Memory B cell (primary cell): ENCODE data around the gene WNT2B.

ENCODE experiments used
- ATAC-seq: fragments of 150-1000 bp; cut with Tn5 transposase; 2 replicates; pipeline ENCODE4 v1.10.0; 2021; ENCODE audit warnings: low read depth, mild to moderate bottlenecking, moderate library complexity
- DNase-seq, 2 donors: peaks; one replicate each; pipeline ENCODE4 v3.0.0; 2022; ENCODE audit warnings: low spot score in 2 of 2
- H3K27ac Mint-ChIP-seq: one replicate; pipeline ENCODE4 v1.8.0; 2022; ENCODE audit warnings: mild to moderate bottlenecking, moderate library complexity, mixed read lengths
- H3K27me3 Mint-ChIP-seq: one replicate; pipeline ENCODE4 v1.8.0; 2022; ENCODE audit warnings: mixed read lengths
- H3K36me3 Mint-ChIP-seq: one replicate; pipeline ENCODE4 v1.8.0; 2022; ENCODE audit warnings: mild to moderate bottlenecking, mixed read lengths
- H3K4me1 Mint-ChIP-seq: one replicate; pipeline ENCODE4 v1.8.0; 2022; ENCODE audit warnings: mixed read lengths
- H3K4me3 Mint-ChIP-seq: one replicate; pipeline ENCODE4 v1.8.0; 2022; ENCODE audit warnings: mild to moderate bottlenecking, moderate library complexity, mixed read lengths
- H3K9me3 Mint-ChIP-seq: one replicate; pipeline ENCODE4 v1.8.0; 2022; ENCODE audit warnings: mixed read lengths

Gene WNT2B

DNA sequence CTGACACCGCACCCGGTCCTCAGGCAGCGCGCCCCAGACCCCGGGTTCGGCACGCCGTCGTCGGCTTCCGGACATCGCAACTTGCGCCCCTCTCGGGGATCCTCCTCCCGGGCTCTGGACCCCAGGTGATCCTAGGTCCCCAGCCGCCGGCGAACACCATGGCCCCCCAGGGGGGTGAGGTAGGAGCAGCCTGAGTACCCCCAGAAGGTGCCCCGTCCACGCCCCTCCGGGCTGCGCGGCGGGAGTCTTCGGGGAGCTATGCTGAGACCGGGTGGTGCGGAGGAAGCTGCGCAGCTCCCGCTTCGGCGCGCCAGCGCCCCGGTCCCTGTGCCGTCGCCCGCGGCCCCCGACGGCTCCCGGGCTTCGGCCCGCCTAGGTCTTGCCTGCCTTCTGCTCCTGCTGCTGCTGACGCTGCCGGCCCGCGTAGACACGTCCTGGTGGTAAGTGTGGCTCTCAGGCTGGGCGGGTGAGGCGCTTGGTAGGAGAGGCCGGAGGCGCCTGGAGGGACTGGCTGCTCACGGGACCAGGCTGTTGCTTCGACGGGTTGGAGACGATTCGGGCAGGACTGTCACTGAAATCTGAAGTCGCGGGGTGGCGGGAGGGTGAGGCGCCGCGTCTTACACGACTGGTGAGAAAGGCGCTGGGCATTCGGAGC, 367 bp downstream of the WNT2B start:
- Mint-ChIP-seq H3K36me3 (no peaks in the 10 kb centered on the region), H3K27me3 (peaks cover 9% of the 10 kb centered on the region), H3K9me3 (no peaks in the 10 kb centered on the region), H3K27ac (no peak overlapping the region), H3K4me3 (peak overlapping the region; percentile 47), H3K4me1 (peaks cover 9% of the 10 kb centered on the region)
- peak; percentile 16 to 55 for DNase-seq
- ATAC-seq: peak; percentile 47

DNA sequence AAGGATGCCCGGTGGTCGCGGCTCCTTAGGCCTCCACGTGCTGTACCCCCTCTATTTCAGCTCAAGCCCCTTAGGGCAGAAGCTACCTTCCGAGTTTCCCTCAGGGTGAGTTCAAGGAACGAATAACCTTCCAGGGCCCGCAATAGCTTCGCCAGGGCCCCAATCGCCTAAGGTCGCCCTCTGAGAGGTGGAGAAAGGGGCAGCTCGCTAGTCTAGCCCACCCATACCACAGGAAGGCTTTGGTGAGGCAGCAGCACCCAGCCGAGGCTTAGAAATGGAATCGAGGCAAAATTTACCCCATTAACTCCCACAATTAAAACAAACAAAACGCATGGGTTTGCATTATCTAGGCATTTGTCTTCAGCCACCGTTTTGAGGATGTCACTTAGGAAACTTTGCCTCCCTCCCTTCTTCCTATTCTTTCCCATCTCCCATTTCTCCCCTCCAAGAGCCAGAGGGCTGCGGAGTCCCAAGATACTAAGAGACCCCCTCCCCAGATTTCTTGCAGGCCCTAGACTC, 954 bp downstream of the WNT2B start:
- Mint-ChIP-seq H3K9me3 (no peaks in the 10 kb centered on the region), H3K4me1 (peaks cover 9% of the 10 kb centered on the region), H3K27me3 (peaks cover 5% of the 10 kb centered on the region), H3K4me3 (peak overlapping the region; percentile 32), H3K36me3 (no peaks in the 10 kb centered on the region), H3K27ac (no peak overlapping the region)
- DNase-seq (no peak), ATAC-seq (no peak)

DNA sequence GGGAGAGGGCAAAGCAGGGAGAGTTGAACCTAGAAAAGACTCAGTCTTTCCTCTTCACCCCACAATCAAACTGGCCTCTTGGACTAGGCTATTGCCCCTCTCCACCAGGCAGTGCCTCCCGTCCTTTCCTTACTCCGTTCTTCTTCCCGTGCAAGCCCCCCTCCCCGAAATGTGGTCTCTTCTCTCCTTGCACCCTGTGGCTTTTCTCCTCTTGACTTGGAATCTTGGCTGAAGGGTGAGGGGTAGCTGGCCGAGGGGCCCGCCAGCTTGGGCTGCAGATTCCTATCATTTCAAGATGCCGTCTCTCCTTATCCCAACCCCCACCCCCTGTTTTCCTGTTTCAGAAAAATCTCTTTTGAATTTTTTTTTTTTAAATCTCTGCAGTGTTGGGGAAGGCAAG, 1.6 kb downstream of the WNT2B start:
- H3K4me3 Mint-ChIP-seq: peak overlapping the region; percentile 32
- peaks cover 6% of the 10 kb centered on the region for H3K27me3 Mint-ChIP-seq
- DNase-seq (no peak), ATAC-seq (no peak)
- H3K9me3 Mint-ChIP-seq: no peaks in the 10 kb centered on the region
- no peaks in the 10 kb centered on the region for H3K36me3 Mint-ChIP-seq
- H3K4me1 Mint-ChIP-seq: peaks cover 9% of the 10 kb centered on the region
- H3K27ac Mint-ChIP-seq: no peak overlapping the region

DNA sequence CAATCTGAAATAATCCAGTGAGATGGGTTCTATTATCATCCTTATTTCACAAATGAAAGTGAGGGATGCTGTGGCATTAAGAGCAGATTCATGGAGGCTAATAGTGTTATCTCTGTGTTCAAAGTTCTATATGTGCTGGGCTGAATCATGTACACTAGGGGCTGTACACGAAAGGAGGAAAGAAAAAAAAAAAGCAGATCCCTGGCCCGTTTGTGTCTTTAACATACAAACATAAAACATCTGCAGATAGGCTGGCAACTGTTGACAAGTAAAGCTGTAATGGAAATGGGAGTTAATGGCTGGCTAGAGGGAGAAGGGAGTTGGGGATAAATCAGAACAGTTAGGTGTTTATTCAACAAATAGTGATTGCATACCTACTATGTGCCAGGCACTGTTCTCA, 3.1 kb downstream of the WNT2B start:
- no peak overlapping the region for H3K4me3 Mint-ChIP-seq
- no peak overlapping the region for H3K27ac Mint-ChIP-seq
- H3K4me1 Mint-ChIP-seq: peaks cover 5% of the 10 kb centered on the region
- ATAC-seq (no peak), DNase-seq (no peak)
- H3K27me3 Mint-ChIP-seq: peaks cover 6% of the 10 kb centered on the region
- no peaks in the 10 kb centered on the region for H3K9me3 Mint-ChIP-seq
- no peaks in the 10 kb centered on the region for H3K36me3 Mint-ChIP-seq

DNA sequence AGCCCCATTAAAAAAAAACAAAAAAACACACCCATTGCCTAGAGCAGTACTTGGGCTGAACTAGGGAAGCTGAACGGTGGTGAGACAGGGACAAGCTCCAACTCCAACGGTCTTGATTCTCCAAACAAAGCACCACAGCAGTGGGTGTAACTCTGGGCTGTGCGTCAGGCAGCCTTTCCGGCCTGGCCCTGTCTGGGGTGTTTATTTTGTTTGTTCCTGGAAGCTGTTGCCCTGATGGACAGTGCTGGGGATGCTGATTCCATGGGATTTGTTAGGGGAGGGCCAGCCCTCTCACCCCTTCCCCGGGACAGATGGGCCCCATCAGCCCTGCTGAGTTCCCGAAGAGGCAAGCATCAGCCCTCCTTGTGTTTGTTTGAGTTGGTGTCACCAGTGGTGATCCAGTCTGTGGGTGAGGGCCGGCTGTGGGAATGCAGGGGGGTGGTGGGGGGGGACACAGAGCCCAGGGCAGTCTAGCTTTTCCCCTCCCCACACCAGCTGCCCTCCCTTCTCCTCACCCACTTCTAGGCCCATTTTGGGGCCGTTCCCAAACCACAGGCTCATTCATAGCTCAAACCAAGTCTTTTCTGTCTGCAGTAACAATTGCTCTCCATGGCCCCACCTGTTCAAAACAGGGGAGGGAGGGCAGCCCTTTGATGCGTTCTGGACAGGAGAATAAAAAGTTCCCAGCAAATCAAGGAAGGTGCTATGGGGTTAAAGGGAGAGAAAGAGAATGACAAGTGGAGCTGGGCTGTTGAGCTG, 4.5 kb downstream of the WNT2B start:
- H3K27me3 Mint-ChIP-seq: peaks cover 3% of the 10 kb centered on the region
- H3K36me3 Mint-ChIP-seq: no peaks in the 10 kb centered on the region
- no peak overlapping the region for H3K4me3 Mint-ChIP-seq
- DNase-seq (no peak), ATAC-seq (no peak)
- no peaks in the 10 kb centered on the region for H3K9me3 Mint-ChIP-seq
- H3K27ac Mint-ChIP-seq: no peak overlapping the region
- peaks cover 2% of the 10 kb centered on the region for H3K4me1 Mint-ChIP-seq

DNA sequence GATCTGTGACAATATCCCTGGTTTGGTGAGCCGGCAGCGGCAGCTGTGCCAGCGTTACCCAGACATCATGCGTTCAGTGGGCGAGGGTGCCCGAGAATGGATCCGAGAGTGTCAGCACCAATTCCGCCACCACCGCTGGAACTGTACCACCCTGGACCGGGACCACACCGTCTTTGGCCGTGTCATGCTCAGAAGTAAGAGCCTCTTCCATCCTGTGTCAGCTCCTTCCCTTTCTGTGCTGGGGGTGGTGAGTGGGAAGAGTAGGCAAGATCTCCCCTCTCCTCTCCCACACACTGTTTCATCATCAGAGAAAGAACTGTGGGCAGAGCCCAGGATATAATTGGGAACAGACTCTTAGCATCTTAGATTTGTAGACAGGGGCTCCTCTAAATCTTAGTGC, 6.1 kb downstream of the WNT2B start:
- Mint-ChIP-seq H3K4me3 (no peak overlapping the region), H3K27me3 (peaks cover 1% of the 10 kb centered on the region), H3K27ac (no peak overlapping the region), H3K4me1 (no peaks in the 10 kb centered on the region), H3K9me3 (no peaks in the 10 kb centered on the region), H3K36me3 (no peaks in the 10 kb centered on the region)
- no peak for ATAC-seq
- no peak for DNase-seq

DNA sequence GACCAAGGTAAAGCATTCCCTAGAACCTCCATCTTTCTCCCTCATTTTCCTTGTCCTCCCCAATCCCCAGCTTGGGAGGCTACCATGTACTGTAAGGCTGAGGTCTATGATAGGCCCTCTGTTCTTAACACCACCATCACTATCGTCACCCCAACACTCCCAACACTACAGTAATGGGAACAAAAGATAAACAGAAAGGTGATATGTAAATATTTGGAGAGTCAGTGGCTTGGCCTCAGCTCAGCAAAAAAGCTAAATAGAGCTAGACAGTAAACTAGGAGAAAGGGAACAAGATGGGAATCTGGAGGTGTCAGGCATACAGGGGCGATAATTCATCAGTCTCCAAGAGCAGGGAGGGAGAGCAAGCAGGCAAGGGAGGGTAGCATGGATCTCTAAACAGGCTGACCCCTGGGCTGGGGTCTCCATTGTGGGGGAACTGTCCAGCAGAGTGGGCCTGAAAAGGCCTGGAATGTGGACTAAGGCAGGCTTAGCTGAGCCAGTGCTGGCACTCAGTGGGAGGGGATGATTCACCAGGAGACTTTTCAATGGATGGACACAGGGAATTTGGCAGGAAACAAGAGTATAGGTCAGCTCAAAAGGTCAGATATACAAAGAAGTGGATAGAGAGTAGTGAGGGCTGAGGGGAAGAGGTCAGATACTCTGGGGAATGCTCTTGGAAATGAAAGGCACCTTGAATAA, 6.7 kb downstream of the WNT2B start:
- Mint-ChIP-seq H3K4me3 (no peak overlapping the region), H3K27me3 (peaks cover 1% of the 10 kb centered on the region), H3K4me1 (no peaks in the 10 kb centered on the region), H3K27ac (no peak overlapping the region), H3K36me3 (no peaks in the 10 kb centered on the region), H3K9me3 (no peaks in the 10 kb centered on the region)
- ATAC-seq (no peak), DNase-seq (no peak)

DNA sequence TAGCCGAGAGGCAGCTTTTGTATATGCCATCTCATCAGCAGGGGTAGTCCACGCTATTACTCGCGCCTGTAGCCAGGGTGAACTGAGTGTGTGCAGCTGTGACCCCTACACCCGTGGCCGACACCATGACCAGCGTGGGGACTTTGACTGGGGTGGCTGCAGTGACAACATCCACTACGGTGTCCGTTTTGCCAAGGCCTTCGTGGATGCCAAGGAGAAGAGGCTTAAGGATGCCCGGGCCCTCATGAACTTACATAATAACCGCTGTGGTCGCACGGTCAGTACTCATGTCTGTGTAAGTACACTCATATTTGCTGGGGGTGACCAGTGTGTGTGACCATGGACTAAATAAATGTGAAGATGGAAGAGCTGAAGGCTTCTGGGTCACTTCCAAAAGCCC, 7.4 kb downstream of the WNT2B start:
- Mint-ChIP-seq H3K9me3 (no peaks in the 10 kb centered on the region), H3K4me1 (no peaks in the 10 kb centered on the region), H3K4me3 (no peak overlapping the region), H3K27ac (no peak overlapping the region), H3K27me3 (peaks cover 1% of the 10 kb centered on the region), H3K36me3 (no peaks in the 10 kb centered on the region)
- no peak for ATAC-seq
- no peak for DNase-seq

DNA sequence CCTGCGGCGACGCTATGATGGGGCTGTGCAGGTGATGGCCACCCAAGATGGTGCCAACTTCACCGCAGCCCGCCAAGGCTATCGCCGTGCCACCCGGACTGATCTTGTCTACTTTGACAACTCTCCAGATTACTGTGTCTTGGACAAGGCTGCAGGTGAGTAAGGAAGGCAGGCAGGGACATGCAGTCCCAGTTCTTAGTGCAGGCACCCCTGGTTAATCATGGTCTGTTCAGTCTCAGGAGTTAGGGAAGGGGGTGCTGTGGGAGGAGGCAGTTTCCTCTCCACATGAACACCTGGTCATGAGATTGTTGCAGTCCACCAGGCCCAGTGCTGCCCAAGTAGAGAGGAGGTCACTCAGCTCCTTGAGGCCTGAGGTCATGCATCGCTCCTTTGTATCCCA, 8.5 kb downstream of the WNT2B start:
- Mint-ChIP-seq H3K36me3 (no peaks in the 10 kb centered on the region), H3K9me3 (no peaks in the 10 kb centered on the region), H3K4me1 (no peaks in the 10 kb centered on the region), H3K27me3 (peaks cover 1% of the 10 kb centered on the region), H3K4me3 (no peak overlapping the region), H3K27ac (no peak overlapping the region)
- ATAC-seq: no peak
- no peak for DNase-seq

DNA sequence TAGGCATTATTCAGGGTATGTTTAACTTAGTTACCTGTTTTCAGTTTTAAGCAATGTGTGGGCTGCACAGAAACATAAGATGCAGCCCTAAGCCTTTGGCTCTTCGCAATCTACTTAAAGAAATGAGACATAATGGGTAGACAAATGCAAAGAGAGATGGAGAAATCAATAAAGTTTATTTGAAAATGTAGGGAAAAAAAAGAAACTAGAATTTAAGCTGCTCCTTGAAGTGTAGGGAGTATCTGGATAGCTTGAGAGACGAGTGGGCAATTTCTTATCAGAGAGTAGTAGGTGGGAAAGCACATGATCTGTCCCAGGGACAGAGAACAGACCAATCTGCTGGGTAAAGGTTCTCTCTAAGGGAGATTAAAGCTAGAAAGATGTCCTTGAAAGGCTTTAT, 8.9 kb downstream of the WNT2B start:
- no peak for ATAC-seq
- no peaks in the 10 kb centered on the region for H3K36me3 Mint-ChIP-seq
- DNase-seq: no peak

DNA sequence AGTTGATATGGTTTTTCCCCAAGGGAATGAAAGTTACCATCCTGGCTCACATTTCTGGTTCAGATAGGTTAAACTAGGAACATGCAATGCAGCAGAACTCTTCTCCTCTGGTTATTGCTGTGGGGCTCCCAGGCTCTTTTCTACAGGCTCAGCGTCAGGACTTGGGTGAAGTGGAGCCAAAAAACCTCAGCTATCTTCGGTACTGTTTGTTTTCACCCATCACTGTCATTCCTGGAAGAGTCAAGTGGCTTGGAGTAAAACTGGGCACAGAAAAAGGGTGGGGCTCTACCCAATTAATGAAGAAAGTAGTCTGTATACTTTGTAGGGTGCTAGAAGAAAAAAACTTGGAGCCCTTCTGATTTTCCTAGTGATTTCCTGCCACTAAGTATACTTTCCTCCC, 9.4 kb downstream of the WNT2B start:
- no peak for ATAC-seq
- H3K27me3 Mint-ChIP-seq: peaks cover 1% of the 10 kb centered on the region

More for the DNA sequence above, 8.9 kb downstream of the WNT2B start:
- Mint-ChIP-seq H3K27ac (no peak overlapping the region), H3K4me3 (no peak overlapping the region), H3K9me3 (no peaks in the 10 kb centered on the region), H3K27me3 (peaks cover 1% of the 10 kb centered on the region), H3K4me1 (no peaks in the 10 kb centered on the region)

DNA sequence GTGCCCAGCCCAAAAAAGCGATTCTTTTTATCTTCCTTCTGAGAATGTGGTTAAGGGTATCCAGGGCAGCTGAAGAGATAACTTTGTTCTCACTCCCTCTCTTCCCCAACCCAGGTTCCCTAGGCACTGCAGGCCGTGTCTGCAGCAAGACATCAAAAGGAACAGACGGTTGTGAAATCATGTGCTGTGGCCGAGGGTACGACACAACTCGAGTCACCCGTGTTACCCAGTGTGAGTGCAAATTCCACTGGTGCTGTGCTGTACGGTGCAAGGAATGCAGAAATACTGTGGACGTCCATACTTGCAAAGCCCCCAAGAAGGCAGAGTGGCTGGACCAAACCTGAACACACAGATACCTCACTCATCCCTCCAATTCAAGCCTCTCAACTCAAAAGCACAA, 11.4 kb downstream of the WNT2B start:
- DNase-seq (no peak), ATAC-seq (no peak)
- H3K9me3 Mint-ChIP-seq: no peaks in the 10 kb centered on the region
- no peak overlapping the region for H3K27ac Mint-ChIP-seq
- peaks cover 1% of the 10 kb centered on the region for H3K27me3 Mint-ChIP-seq
- no peak overlapping the region for H3K4me3 Mint-ChIP-seq
- no peaks in the 10 kb centered on the region for H3K36me3 Mint-ChIP-seq
- H3K4me1 Mint-ChIP-seq: no peaks in the 10 kb centered on the region

More for the DNA sequence above, 9.4 kb downstream of the WNT2B start:
- no peak overlapping the region for H3K4me3 Mint-ChIP-seq
- H3K27ac Mint-ChIP-seq: no peak overlapping the region
- H3K36me3 Mint-ChIP-seq: no peaks in the 10 kb centered on the region
- no peaks in the 10 kb centered on the region for H3K4me1 Mint-ChIP-seq
- no peaks in the 10 kb centered on the region for H3K9me3 Mint-ChIP-seq
- DNase-seq: no peak

DNA sequence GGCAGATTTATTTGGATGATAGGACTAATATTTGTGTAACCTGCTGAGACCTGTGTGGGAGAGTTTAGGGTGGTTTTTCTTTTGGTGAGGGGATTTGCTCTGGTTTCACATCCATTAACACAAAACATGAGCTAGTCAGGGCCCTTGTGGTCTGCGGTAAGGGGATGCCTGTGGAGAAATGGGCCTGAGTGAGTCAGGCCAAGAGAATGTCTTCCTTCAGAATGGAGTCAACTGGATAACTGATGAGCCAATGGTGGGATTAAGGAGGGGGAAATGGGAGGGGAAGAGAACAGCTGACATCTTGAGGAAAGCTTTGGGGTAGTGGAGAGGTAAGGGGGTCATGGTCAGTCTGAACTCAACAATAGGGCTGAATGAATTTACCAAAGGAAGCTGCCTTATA, 13.9 kb downstream of the WNT2B start:
- Mint-ChIP-seq H3K36me3 (peaks cover 9% of the 10 kb centered on the region), H3K27me3 (no peaks in the 10 kb centered on the region), H3K4me1 (no peaks in the 10 kb centered on the region), H3K4me3 (no peak overlapping the region), H3K27ac (no peak overlapping the region), H3K9me3 (no peaks in the 10 kb centered on the region)
- DNase-seq (no peak), ATAC-seq (no peak)

DNA sequence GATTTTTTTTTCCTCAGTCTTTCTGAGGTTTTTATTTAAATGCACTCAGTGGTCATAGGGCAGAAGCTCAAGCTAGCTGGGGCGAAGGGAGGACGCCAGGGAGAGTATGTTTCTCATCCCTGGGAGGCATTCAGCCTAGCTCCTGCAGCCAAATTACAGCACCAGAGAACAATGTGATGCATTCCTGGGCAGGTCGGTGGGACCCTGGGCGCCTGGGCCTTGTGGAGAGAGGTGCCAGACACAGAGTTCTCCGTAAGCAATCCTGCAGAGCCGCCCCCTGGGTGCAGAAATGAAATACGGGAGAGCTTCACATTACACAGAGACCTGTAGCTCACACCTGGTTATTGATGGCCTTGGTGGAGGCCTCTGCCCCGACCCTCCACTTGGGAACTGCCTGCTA, 15.5 kb downstream of the WNT2B start:
- no peaks in the 10 kb centered on the region for H3K27me3 Mint-ChIP-seq
- no peaks in the 10 kb centered on the region for H3K4me1 Mint-ChIP-seq

More for the DNA sequence above, 15.5 kb downstream of the WNT2B start:
- no peak overlapping the region for H3K27ac Mint-ChIP-seq
- DNase-seq: no peak
- H3K9me3 Mint-ChIP-seq: no peaks in the 10 kb centered on the region
- no peak for ATAC-seq
- no peak overlapping the region for H3K4me3 Mint-ChIP-seq
- H3K36me3 Mint-ChIP-seq: peaks cover 14% of the 10 kb centered on the region
